ENCODE results near the gene PTPRD. TPM values are rescaled to one million over a fixed set of nuclear protein-coding genes. Genes with fewer than 3 reads are reported as not detected.

The PTPRD gene
- total and polyA plus RNA-seq, 2 donors (not counting 1 experiment from before 2014, with no cell fraction given), result not detected

DNA sequence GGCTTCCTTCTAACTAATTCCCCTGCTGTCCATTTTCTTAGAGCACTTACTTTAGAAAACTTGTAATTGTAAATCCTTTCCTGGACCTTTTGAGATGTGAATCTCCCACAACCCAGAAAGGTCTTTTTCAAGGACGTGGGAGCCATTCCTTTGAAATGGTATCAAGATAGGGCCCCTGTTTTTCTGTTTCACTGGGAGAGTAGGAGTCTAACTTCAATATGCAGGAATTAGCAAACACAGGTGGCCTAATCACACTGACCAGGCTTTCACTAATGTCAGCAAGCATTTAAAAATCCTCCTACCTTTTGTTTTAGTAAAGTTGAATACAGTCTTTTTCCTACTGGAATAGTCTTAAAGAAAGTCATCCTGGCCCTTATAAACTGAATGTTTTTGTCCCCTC lies 558.3 kb downstream of the PTPRD start:
- no peak overlapping the region for H3K4me2 ChIP-seq (replicated peaks; ENCODE audit: low read depth, low read length, poor library complexity, severe bottlenecking)
- Mint-ChIP-seq H3K27ac (no peak overlapping the region), H3K4me1 (no peaks in the 10 kb centered on the region), H3K4me3 (no peak overlapping the region), H3K27me3 (no peaks in the 10 kb centered on the region), H3K9me3 (ENCODE audit: insufficient read depth) (no peaks in the 10 kb centered on the region)
- H3K27me3 ChIP-seq (replicated peaks in 1 of 4; ENCODE audit: control extremely low read depth in 1 of 4, control insufficient read depth in 3 of 4, insufficient read depth in 4 of 4, low read length in 3 of 4), result no peaks in the 10 kb centered on the region
- H3K27ac ChIP-seq (ENCODE audit: low read length in 2 of 2), result no peak overlapping the region
- CTCF ChIA-PET, result no interaction called here
- intact Hi-C loops (cut with micrococcal nuclease), result no loop called here
- 100% methylated on average over 1 of the region's 1 CpG for WGBS (ENCODE audit: insufficient coverage)
- H3K36me3 ChIP-seq (replicated peaks in 1 of 2; ENCODE audit: control extremely low read depth in 1 of 2, control insufficient read depth in 1 of 2, extremely low read depth in 1 of 2, insufficient read depth in 2 of 2, low read length in 1 of 2), result no peaks in the 10 kb centered on the region
- H2AFZ ChIP-seq (ENCODE audit: insufficient read depth, low read depth, low read length, poor library complexity, severe bottlenecking), result no peak overlapping the region
- H4K20me1 ChIP-seq (ENCODE audit: control insufficient read depth, insufficient read depth, low read length, poor library complexity, severe bottlenecking), result no peaks in the 10 kb centered on the region
- H3K4me1 ChIP-seq (ENCODE audit: control insufficient read depth in 2 of 2, insufficient read depth in 2 of 2, low read length in 2 of 2), result no peaks in the 10 kb centered on the region
- H3K9ac ChIP-seq (ENCODE audit: low read length), result no peak overlapping the region
- DNase-seq, result no peak
- no peak overlapping the region for H3K4me3 ChIP-seq (ENCODE audit: control extremely low read depth in 1 of 5, extremely low read depth in 1 of 5, insufficient read depth in 1 of 5, low read depth in 2 of 5, low read length in 4 of 5)
- POLR2A ChIA-PET, result no interaction called here
- no peak for TF ChIP-seq EZH2 (IDR thresholded peaks at IDR 0.05; ENCODE audit: borderline replicate concordance, insufficient read depth, low read depth, low read length, poor library complexity, severe bottlenecking)
- TF ChIP-seq, protein P1, sequence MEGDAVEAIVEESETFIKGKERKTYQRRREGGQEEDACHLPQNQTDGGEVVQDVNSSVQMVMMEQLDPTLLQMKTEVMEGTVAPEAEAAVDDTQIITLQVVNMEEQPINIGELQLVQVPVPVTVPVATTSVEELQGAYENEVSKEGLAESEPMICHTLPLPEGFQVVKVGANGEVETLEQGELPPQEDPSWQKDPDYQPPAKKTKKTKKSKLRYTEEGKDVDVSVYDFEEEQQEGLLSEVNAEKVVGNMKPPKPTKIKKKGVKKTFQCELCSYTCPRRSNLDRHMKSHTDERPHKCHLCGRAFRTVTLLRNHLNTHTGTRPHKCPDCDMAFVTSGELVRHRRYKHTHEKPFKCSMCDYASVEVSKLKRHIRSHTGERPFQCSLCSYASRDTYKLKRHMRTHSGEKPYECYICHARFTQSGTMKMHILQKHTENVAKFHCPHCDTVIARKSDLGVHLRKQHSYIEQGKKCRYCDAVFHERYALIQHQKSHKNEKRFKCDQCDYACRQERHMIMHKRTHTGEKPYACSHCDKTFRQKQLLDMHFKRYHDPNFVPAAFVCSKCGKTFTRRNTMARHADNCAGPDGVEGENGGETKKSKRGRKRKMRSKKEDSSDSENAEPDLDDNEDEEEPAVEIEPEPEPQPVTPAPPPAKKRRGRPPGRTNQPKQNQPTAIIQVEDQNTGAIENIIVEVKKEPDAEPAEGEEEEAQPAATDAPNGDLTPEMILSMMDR (IDR thresholded peaks at IDR 0.05), result no peak
- no peaks in the 10 kb centered on the region for H3K9me3 ChIP-seq (ENCODE audit: control extremely low read depth in 1 of 3, control insufficient read depth in 2 of 3, insufficient read depth in 1 of 3, low read length in 2 of 3)
- ATAC-seq (ENCODE audit: low read depth), result no peak
- H3K79me2 ChIP-seq (ENCODE audit: control insufficient read depth, insufficient read depth, low read length), result no peaks in the 10 kb centered on the region

DNA sequence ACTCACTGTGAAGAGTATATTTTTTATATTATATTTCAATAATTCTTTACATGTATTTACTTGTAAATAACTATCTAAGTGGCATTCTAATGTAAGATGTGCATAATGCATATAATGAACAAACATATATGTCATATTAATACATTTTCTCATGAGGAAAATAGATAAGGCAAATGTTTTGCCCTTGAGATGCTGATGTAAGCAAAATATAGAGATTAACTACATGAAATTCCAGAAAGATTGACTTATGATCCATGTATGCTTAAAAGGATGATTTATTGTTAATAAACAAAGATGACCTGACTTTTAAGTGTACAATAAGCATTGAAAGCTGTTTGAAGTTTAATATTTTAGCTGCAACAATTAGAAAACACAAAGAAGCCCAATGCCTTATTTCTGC lies 559.9 kb downstream of the PTPRD start:
- H3K4me3 ChIP-seq (ENCODE audit: control extremely low read depth in 1 of 5, extremely low read depth in 1 of 5, insufficient read depth in 1 of 5, low read depth in 2 of 5, low read length in 4 of 5), result no peak overlapping the region
- intact Hi-C loops (cut with micrococcal nuclease), result no loop called here
- H3K4me1 Mint-ChIP-seq, result no peaks in the 10 kb centered on the region
- H3K4me2 ChIP-seq (replicated peaks; ENCODE audit: low read depth, low read length, poor library complexity, severe bottlenecking), result no peak overlapping the region
- ChIA-PET CTCF (no interaction called here), POLR2A (no interaction called here)
- ATAC-seq (ENCODE audit: low read depth) (no peak), DNase-seq (no peak)
- H3K4me1 ChIP-seq (ENCODE audit: control insufficient read depth in 2 of 2, insufficient read depth in 2 of 2, low read length in 2 of 2), result no peaks in the 10 kb centered on the region
- H3K27ac Mint-ChIP-seq, result no peak overlapping the region
- no peaks in the 10 kb centered on the region for H3K27me3 ChIP-seq (replicated peaks in 1 of 4; ENCODE audit: control extremely low read depth in 1 of 4, control insufficient read depth in 3 of 4, insufficient read depth in 4 of 4, low read length in 3 of 4)
- no peak overlapping the region for H3K9ac ChIP-seq (ENCODE audit: low read length)
- no peaks in the 10 kb centered on the region for H3K27me3 Mint-ChIP-seq
- no peak overlapping the region for H3K4me3 Mint-ChIP-seq
- no peaks in the 10 kb centered on the region for H3K9me3 Mint-ChIP-seq (ENCODE audit: insufficient read depth)
- H3K9me3 ChIP-seq (ENCODE audit: control extremely low read depth in 1 of 3, control insufficient read depth in 2 of 3, insufficient read depth in 1 of 3, low read length in 2 of 3), result no peaks in the 10 kb centered on the region
- H4K20me1 ChIP-seq (ENCODE audit: control insufficient read depth, insufficient read depth, low read length, poor library complexity, severe bottlenecking), result no peaks in the 10 kb centered on the region
- H3K79me2 ChIP-seq (ENCODE audit: control insufficient read depth, insufficient read depth, low read length), result no peaks in the 10 kb centered on the region
- no peak overlapping the region for H3K27ac ChIP-seq (ENCODE audit: low read length in 2 of 2)
- TF ChIP-seq, protein P1 (IDR thresholded peaks at IDR 0.05), result no peak
- TF ChIP-seq EZH2 (IDR thresholded peaks at IDR 0.05; ENCODE audit: borderline replicate concordance, insufficient read depth, low read depth, low read length, poor library complexity, severe bottlenecking), result no peak
- no peaks in the 10 kb centered on the region for H3K36me3 ChIP-seq (replicated peaks in 1 of 2; ENCODE audit: control extremely low read depth in 1 of 2, control insufficient read depth in 1 of 2, extremely low read depth in 1 of 2, insufficient read depth in 2 of 2, low read length in 1 of 2)
- H2AFZ ChIP-seq (ENCODE audit: insufficient read depth, low read depth, low read length, poor library complexity, severe bottlenecking), result no peak overlapping the region

Data from B cell (primary cell).